GM19463 (cell line): Measurements from ENCODE around the gene MCTP1.
A peak's percentile ranks its signal among the peaks of the same experiment; 100 is the strongest.

Experiments
- ATAC-seq: cut with Tn5 transposase; IDR thresholded peaks from one replicate; pipeline ENCODE4 v1.9.1; 2021; ENCODE audit warnings: mild to moderate bottlenecking, moderate library complexity; ENCODE audit not compliant: unreplicated experiment

The MCTP1 gene

DNA sequence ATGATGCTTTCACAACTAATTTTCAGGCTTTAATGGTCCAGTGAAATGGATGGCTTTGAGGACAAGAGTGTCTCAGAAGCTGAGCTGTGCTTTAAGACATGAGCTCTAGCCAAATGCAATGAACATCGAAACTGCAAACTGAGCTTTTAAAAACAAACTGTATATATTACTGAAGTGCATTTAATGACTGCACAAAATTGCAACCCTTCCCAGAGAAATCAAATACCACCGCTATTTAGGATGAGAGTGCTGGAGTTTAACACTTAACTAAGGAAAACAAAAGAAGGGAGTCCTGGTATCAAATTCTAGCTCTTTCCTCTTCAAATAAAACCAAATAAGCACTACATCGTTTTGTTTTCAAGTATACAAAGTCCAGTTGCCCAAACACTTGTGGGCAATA, 502.5 kb downstream of the MCTP1 start:
- no peak for ATAC-seq

DNA sequence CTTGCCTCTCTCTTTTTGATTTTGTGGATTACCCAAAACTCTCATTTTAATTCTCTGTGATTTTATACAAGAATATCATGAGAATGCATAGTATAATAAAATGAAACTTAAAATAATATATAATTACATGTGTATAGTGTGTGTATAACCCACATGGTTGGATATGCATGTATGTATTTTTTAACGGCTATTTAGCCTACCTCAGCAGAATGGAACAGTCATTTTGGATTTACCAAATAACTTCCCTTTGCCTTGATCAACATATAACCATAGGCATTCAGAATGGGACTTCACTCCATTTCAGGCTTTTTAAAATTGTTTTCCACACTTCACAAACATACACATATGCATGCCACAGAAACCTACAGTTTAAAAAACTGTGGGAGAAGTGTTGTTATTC, 505.2 kb downstream of the MCTP1 start:
- ATAC-seq, result no peak

DNA sequence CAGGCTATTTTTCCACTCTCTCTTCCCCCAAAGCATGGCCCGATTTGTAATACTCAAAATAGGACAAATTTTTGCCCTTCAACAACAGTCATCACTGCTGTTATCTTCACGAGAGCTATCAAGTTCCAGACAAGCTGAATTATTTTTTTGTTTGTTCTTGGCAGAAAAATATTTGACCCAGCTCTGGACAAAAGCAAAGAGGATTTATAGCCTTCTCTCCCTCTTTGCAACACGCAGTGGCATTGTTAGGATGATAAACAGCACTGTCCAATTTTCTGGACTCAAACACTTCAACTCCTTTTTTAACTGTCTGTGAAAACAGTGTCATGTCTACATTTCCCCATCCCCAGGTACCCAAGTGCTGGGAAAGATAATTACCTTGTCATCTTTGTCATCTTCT, 506.2 kb downstream of the MCTP1 start:
- no peak for ATAC-seq

DNA sequence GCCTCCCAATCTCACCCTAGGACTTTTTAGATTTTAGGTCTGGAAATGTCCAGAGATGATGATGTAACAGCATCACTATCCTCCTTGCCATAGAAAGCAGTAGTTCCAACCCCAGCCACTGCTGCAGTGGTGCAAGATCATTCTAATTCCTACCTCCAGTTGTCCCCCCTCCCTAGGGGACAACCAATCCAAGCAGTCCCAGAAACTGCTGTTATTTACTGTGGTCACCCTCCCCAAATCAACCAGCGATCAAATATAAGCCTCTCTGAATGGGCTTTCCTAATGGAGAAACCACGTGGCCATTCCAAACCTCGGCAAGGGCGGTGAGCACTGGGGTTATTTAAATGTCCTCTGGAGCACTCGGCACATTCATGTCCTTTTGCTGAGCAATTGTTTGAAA, 506.6 kb downstream of the MCTP1 start:
- no peak for ATAC-seq

DNA sequence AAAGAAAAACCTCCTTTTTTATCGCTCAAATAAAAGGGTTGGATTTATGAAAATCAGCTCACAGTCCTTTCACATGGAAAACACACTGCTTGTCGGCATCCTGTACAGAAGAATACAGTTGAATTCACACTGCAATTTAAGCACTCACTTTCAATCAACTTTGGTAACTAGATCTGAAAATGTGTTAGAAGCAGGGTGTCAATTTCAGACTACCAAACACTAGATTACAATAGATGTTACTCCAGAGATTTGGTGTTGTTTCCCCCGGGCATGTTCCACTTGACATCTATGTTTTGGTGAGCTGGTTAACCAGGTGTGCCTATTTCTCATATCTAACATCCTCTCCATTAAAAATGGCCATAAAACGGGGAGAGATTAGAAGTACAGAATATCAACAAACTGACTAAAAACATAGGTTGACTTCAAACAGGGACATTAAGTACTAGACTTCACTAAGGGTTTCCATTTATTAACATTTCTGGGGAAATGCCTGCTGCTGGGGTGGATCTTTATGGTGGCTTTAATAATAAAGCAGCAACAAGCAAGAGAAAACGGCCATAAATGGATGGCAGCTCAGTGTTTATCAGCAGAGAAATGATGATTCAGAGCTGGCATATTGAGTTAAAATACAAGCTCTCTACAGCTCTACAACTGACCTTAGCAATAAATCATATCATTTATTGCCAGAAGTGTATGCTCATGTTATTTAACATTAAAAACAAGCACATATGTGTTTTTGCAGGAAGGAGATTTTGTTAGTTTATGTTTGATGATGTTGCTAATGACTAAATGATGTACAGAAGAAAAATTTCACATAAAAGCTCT, 507.6 kb downstream of the MCTP1 start:
- no peak for ATAC-seq

DNA sequence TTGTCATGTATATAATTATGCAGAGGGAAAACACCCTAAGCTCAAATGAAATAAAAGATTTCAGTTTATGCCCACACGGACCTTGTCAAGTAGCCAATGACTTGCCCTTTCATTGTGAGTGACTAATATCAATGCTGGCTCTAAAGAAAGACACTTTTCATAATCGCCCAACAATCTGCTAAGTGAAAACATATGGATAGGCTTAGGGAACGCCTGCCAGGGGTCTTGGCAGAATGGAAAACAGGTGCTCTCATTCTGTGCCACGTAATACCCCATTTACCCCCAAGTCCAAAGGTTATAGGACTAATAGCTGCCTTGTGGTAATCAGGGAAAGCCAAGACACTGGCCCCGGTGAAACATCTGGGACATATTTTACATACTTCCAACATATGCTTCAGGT, 508.7 kb downstream of the MCTP1 start:
- ATAC-seq, result no peak

DNA sequence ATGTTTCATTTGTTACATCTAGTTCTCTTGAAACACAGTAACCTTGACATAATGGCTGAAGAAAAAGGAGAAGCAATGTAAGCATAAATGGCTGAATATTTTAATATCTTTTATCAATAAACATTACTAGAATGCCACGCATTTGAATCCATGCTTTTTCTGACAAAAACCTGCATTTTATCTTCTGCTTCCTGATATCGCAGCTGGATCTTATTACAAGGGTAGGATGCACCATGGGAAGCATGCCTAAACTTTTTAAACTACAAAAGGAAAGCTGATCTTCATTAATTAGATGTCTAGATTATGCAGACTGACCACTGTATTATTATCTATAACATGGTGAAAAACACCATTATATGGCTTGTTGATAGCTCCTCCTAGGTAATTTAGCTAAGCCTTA, 509.8 kb downstream of the MCTP1 start:
- no peak for ATAC-seq

DNA sequence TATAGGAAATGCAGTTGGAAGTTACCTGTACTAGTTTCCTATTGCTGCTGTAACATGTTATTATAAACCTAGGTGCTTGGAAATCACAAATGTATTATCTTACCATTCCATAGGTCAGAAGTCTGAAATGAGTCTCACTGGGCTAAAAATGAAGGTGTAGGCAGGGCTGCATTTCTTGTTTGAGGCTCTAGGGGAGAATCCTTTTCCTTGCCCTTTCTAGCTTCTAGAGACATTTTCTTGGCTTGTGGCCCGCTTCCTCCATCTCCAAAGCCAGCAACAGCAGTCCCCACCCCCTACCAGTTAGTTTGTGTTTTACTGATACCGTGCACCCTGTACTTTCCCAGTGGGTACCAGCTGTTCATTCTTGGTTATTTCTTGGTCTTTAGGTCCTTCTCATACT, 513.2 kb downstream of the MCTP1 start:
- ATAC-seq, result no peak

DNA sequence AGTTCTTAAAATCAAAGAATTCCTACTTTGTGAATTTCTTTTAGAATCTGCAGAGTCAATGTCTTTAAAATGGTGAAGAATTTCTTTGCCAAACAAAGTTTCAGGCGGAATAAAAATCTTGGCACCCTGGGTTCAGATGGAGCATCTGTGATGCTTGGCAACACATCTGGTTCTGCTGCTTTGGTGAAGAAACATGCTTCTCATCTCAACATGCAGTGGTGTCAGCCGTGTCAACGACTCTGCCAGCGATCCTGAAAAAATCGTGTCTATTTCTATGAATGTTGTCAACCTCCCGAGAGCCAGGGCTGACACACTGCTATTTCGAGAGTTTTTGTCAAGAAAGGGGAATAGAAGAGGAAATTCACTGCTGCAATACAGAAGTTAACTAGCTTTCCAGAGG, 514.9 kb downstream of the MCTP1 start:
- ATAC-seq, result no peak

DNA sequence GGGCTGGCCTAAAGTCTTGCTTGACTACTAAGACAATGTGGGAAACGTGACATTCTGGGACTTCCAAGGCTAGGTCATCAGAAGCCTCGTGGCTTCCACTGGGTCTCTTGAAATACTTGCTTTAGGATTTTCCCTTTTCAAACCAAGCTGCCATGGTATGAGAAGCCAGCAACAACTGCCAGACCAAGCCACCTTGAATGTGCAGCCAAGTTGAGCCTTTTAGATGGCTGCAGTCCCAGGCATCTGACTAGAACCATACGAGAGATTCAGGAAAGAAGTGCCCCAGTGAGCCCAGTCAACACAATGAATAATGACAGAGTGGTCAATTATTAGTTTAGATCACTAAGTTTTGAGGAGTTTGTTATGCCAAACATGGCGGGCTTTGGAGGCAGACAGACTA, 523.1 kb downstream of the MCTP1 start:
- ATAC-seq, result no peak

DNA sequence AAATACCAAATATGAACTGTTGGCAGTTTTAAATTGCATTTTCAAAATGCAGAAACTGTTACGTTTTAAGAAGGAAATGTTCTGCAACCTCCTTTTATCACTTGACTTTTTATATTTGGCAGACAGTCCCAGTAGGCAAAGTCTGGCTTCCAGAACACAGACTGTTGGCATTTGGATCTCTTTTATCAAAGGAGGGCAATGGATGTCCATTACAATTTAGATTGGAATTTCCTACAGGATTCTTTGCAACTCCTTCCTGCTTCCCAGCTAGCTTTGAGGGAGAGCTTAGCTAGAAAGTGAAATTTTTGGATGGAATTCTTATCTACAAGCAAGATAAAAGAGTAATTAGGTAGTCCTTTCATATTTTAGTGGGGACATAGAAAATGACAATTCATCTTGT, 523.8 kb downstream of the MCTP1 start:
- ATAC-seq, result no peak

DNA sequence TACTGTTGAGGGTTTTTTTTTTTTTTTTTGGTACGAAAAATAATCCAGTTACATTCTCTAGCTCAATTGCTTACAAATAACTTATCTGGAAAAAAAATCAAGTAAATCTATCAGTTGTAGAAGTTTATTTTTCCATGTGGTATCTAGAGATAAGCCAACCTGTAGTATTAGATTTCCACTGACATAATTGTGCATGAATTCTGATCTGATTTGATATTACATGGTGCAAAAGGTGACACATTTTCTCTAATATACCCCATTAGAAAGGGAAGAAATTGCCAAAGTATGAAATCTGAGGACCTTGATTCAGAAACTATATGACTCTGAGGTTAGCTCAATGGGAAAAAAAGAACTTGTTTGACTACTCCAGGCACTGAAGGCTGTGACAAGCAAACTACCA, 524.9 kb downstream of the MCTP1 start:
- no peak for ATAC-seq

DNA sequence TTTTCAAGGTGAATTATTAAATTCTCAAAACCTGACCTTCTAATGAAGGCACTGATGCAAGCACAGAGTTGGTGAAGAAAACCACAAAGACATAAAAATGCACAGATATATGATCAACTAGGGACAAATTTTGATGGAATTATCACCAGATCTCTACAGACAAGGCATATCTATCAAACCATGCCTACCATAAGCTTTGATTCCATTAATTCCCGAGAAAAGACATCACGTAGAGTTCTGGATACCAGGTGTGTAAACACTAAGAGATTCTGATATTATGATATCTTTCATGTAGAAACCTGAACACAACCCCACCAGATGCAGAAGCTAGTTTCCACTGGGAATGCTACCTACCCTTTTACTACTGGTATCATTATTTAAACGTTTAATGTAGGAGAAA, 525.9 kb downstream of the MCTP1 start:
- no peak for ATAC-seq

DNA sequence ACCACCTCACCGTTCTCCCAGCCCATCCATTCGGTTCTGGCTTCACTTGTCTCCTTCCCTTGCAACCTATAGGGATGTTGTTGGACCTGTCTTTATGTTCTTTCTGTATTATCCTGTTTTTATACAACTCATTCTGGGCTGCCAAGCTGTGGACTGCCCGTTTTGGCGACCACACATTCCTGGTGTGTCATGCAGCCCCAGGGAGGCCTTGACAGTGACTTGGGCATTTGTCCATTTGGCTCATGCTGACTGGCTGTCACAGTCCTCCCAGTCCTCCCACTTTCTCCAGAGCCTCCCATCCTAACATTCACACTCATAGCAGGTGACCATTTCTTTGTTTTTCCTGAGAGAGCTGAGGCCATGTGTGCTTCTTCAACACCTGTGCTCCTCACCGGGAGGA, 530.1 kb downstream of the MCTP1 start:
- ATAC-seq, result no peak

DNA sequence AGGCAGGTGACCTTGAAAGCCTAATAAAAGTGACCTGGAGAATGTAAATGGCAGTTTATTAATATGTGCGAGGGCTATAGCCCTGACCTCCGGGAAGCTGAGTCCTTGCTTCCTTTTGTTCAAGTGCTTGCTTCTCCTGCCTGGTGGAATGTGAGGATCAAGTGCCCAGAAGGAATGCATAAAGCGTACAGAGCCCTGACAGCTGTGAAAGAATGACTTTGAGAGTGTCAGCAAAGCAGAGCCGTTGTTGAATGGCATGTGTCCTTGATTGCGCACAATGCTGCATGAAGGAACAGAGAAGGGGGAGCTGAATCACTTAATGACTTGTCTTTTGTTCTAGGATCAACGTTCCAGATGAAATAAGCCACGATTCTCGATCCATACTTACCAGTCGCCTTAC, 533.4 kb downstream of the MCTP1 start:
- no peak for ATAC-seq

DNA sequence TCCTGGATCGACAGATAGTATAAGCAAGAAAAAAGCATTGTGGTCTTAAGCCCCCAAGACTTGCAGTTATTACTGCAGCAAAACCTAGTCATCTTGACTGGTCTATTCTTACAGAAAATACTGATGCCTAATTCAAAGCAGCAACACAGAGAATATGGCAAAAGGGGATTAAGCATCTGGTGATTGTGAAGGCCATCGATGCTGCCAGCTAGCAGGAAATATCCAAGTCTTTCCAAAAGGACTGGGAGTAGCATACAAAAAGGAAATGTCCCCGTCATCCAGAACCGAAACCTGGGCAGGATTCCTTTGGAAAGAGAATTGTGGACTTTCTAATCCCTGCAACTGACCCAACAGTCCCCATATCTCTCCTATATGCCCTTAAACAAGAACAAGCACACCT, 534.2 kb downstream of the MCTP1 start:
- ATAC-seq, result no peak

DNA sequence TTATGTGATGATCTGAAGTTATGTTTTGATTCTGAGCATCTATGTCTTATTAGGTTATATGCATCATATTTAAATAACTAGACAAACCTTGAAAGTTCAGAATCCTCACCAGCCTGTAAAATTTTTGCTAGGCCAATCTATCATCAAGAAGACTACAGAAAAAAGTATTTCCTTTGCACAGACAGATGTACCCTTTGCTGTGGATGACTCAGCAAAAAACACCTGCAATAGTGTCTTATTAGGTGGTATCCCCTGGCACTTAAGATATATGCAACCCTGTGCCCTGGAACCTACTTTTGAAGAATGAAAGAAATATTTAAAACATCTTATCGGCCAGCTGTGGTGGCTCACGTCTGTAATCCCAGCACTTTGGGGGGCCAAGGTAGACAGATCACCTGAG, 535.9 kb downstream of the MCTP1 start:
- peak; percentile 31 for ATAC-seq

DNA sequence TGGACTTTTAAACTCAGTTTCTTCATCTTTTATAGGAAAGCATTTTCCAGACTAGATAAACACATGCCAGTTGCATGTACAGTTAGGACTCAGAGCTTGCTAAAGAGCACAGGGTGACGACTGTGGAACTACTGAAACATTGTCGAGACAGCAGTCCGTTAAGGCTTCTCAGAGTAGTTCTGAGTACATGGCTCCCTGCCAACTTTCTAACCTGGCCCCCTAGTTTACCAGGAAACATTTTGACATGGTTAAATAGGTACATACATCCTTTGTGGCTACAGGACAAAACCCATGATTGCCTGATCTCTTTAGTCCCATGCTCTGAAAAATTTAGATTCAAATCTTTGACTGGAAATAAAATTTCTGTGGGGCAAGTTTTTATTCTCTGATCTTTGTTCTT, 536.7 kb downstream of the MCTP1 start:
- ATAC-seq, result no peak

DNA sequence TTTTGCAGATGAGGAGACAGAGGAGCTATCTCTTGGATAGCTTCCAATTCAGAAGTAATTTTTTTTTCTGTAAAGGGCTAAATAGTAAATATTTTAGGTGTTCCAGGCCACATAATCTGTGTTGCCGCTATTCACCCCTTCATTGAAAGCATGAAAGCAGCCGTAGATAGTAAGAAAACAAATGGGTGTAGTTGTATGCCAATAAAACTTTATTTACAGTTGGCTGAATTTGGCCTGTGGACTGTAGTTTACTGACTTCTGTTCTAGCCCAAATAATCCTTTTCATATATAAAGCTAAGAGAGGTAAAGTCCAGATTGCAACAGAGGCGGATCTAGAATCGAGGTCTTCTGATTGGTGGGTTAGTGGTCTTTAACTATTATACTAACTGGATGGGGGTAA, 537.5 kb downstream of the MCTP1 start:
- ATAC-seq, result no peak

DNA sequence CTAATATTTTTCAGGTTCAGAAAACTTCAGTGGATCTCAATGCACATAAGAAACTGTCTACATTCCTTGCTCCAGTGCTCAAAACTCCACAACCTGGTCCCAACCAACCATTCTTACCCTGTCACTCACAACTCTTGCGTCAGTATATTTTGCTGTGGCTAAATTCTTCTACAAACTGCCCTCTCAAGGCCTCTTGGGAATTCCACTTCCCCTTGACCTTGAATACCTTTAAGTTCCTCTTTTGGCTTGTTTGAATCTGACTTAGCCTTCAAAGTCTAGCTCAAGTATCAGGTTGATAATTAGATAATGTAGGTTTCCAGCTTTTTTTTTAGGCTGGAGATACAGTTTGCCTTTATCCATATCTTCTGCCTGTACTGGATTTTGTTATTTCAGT, 538.2 kb downstream of the MCTP1 start:
- ATAC-seq, result peak; percentile 39

DNA sequence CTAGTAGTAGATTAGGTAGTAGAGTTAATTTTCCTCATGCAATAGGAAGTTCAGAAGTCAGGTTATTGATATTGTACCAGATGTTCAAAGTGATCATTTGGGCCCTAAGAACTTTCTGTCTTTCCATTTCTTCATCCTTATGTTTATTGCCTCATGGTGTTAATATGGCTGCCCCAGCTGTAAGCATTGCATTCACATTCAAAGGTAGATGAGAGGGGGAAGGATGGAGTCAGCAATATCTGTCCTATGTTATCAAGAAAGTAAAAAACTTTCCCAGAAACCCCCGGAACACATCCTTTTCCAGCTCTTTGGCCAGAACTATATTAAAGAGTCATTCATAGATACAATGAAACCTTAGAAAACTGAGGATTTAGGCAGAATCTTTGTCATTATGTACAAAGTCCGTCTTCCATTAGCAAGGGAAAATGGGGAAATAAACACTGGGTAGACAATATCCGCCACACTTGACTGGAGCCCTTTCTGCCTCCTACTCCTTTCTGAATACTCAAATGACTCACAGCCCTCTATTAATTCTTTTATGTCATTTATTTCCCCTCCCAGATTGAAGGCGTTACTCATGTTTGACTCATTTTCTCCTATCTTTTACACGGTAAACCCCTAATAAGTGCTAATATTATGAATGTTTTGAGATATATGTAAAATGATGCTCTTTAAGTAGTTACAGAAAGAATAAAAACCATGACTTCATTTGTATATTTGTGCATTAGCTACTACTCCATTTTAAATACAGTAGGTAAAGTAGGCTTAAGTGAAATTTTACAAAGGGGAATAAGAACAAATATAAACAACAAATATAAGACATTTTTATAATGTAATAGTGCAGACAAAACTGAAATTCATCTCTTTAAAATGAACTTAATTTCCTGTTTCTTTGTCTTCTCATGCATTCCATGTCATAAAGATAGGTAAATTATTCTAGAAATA, 538.8 kb downstream of the MCTP1 start:
- peak; percentile 64 for ATAC-seq

DNA sequence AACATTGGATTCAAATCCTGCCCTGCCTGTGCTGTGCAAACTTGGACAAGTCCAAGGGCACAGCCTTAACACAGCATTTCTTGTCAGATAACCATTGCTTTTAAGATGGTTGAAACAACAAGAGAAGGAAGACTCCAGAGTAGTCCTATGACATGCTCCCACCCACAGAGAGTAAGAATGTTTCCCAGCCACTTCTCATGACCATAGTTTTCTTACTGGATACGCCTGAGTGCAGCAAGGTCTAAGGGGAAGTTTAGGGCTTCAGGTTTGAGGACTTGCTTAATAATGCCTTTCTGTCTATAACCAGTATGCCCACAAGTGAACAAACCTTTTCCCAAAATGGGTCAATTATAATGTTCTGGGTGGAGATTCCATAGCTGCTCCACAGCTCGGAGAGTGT, 540.0 kb downstream of the MCTP1 start:
- ATAC-seq, result peak; percentile 18
